GM23338 (cell line): ENCODE data around the gene AP3B2. TPM values are rescaled to one million over a fixed set of nuclear protein-coding genes. Genes with fewer than 3 reads are reported as not detected.

Source experiments
- ATAC-seq: fragments of 200-7000 bp; cut with Tn5 transposase; 3 replicates; pipeline ENCODE4 v1.9.1; 2020
- DNase-seq: peaks from one replicate; pipeline ENCODE4 v3.0.0-alpha.2; 2015; ENCODE audit warnings: low spot score
- H2AFZ ChIP-seq: fragments of 200-600 bp; sonication (generic); 2 replicates; pipeline ENCODE4 v1.8.0; 2016; ENCODE audit warnings: antibody characterized with exemption, mild to moderate bottlenecking, moderate library complexity
- H3F3A ChIP-seq: fragments of 200-600 bp; sonication (generic); replicated peaks from 2 replicates; pipeline ENCODE4 v1.8.0; 2017; ENCODE audit warnings: antibody characterized with exemption, mixed run types, low read depth
- H3K27ac ChIP-seq: fragments of 200-600 bp; sonication (generic); 2 replicates; pipeline ENCODE4 v1.6.1; 2016; ENCODE audit warnings: low read depth
- H3K27me3 ChIP-seq: fragments of 200-600 bp; sonication (generic); 2 replicates; pipeline ENCODE4 v1.8.0; 2016; ENCODE audit warnings: mild to moderate bottlenecking, mixed run types, moderate library complexity; ENCODE audit not compliant: insufficient read depth
- H3K36me3 ChIP-seq: fragments of 200-600 bp; sonication (generic); 2 replicates; pipeline ENCODE4 v1.8.0; 2016; ENCODE audit warnings: mild to moderate bottlenecking; ENCODE audit not compliant: insufficient read depth
- H3K4me1 ChIP-seq: fragments of 200-600 bp; sonication (generic); 2 replicates; pipeline ENCODE4 v1.8.0; 2016; ENCODE audit warnings: mild to moderate bottlenecking, moderate library complexity; ENCODE audit not compliant: insufficient read depth
- H3K4me2 ChIP-seq: fragments of 200-600 bp; sonication (generic); 2 replicates; pipeline ENCODE4 v1.7.1; 2017; ENCODE audit warnings: mixed run types
- H3K4me3 ChIP-seq: fragments of 200-600 bp; sonication (generic); 2 replicates; pipeline ENCODE4 v1.6.1; 2016; ENCODE audit warnings: mixed run types
- H3K79me2 ChIP-seq: fragments of 200-600 bp; sonication (generic); replicated peaks from 2 replicates; pipeline ENCODE4 v1.8.0; 2017; ENCODE audit warnings: mild to moderate bottlenecking; ENCODE audit not compliant: insufficient read depth
- H3K9me2 ChIP-seq: fragments of 200-600 bp; sonication (generic); 2 replicates; pipeline ENCODE4 v1.8.0; 2017; ENCODE audit not compliant: insufficient read depth
- H4K20me1 ChIP-seq: fragments of 200-600 bp; sonication (generic); replicated peaks from 2 replicates; pipeline ENCODE4 v1.8.0; 2017; ENCODE audit warnings: mild to moderate bottlenecking; ENCODE audit not compliant: insufficient read depth
- H3K27ac Mint-ChIP-seq: 2 replicates; pipeline ENCODE4 v1.8.0; 2020; ENCODE audit warnings: inconsistent platforms, mild to moderate bottlenecking, moderate library complexity, mixed read lengths
- H3K27me3 Mint-ChIP-seq: 3 replicates; pipeline ENCODE4 v1.8.0; 2022; ENCODE audit warnings: low read depth, mild to moderate bottlenecking, moderate library complexity, mixed read lengths, inconsistent platforms; ENCODE audit not compliant: insufficient read depth, poor library complexity
- H3K36me3 Mint-ChIP-seq: 3 replicates; pipeline ENCODE4 v1.8.0; 2021; ENCODE audit warnings: low read depth, mild to moderate bottlenecking, inconsistent platforms, moderate library complexity, mixed read lengths
- H3K4me1 Mint-ChIP-seq: 3 replicates; pipeline ENCODE4 v1.8.0; 2020; ENCODE audit warnings: mild to moderate bottlenecking, inconsistent platforms, mixed read lengths
- H3K4me3 Mint-ChIP-seq: 3 replicates; pipeline ENCODE4 v1.8.0; 2021; ENCODE audit warnings: moderate library complexity, mild to moderate bottlenecking, inconsistent platforms, mixed read lengths
- H3K9me3 Mint-ChIP-seq: 3 replicates; pipeline ENCODE4 v1.8.0; 2020; ENCODE audit warnings: moderate library complexity, mild to moderate bottlenecking, inconsistent platforms, mixed read lengths
- CREB1 ChIP-seq: fragments of 250-450 bp; sonication (Bioruptor Pico); IDR thresholded peaks from 2 replicates; pipeline ENCODE4 v1.5.0; 2020; ENCODE audit warnings: low read depth, mild to moderate bottlenecking, moderate library complexity
- EZH2 ChIP-seq: fragments of 200-600 bp; sonication (generic); IDR thresholded peaks from one replicate; pipeline ENCODE4 v1.8.0; 2017; ENCODE audit warnings: antibody characterized with exemption, mild to moderate bottlenecking, low read depth; ENCODE audit not compliant: unreplicated experiment
- EZH2phosphoT487 ChIP-seq: fragments of 200-600 bp; sonication (generic); IDR thresholded peaks from one replicate; pipeline ENCODE4 v1.8.1; 2018; ENCODE audit warnings: antibody characterized with exemption; ENCODE audit not compliant: unreplicated experiment
- NANOG ChIP-seq: IDR thresholded peaks from 2 replicates; pipeline ENCODE4 v1.6.1; 2016; ENCODE audit warnings: antibody characterized with exemption, borderline replicate concordance
- POLR2AphosphoS5 ChIP-seq: IDR thresholded peaks from 2 replicates; pipeline ENCODE4 v1.6.1; 2016; ENCODE audit warnings: antibody characterized with exemption, low read depth
- ZNF114 ChIP-seq: fragments of 250-450 bp; sonication (Bioruptor Pico); IDR thresholded peaks from 2 replicates; pipeline ENCODE4 v1.5.0; 2020; ENCODE audit warnings: mild to moderate bottlenecking, moderate library complexity
- polyA plus RNA-seq: library from polyadenylated mRNA; unstranded; fragments of >200 nt; fragmentation: Nextera tagmentation; extraction: Ambion mirVana; gene quantifications from 2 replicates; pipeline ENCODE4 v1.2.1, GENCODE V29; 2016
- total RNA-seq: library from RNA; depleted of rRNA; stranded (reverse); fragments of >200 nt; shearing (Covaris generic); gene quantifications from 2 replicates; pipeline ENCODE4 v1.2.3, GENCODE V29; 2014
- TF ChIP-seq, protein P1 (sequence below), 2 experiments: fragments of 200-600 bp in 1 of 2; sonication (generic) in 1 of 2; conservative IDR thresholded peaks; 2 replicates each; pipeline versions ENCODE4 v1.5.1 to v1.6.1; 2016 to 2017; ENCODE audit warnings: antibody characterized with exemption in 2 of 2, low read depth in 2 of 2, mild to moderate bottlenecking in 2 of 2, moderate library complexity in 1 of 2
- TF ChIP-seq, protein P2 (sequence below): IDR thresholded peaks from one replicate; pipeline ENCODE4 v1.6.1; 2018; ENCODE audit warnings: antibody characterized with exemption; ENCODE audit not compliant: unreplicated experiment
- TF ChIP-seq, protein P3 (sequence below): fragments of 250-450 bp; sonication (Bioruptor Pico); IDR thresholded peaks from 2 replicates; pipeline ENCODE4 v1.5.0; 2020; ENCODE audit warnings: mild to moderate bottlenecking, moderate library complexity

The AP3B2 gene
- total and polyA plus RNA-seq, 2 experiments from 2014 or later: 9.5 to 19.2 TPM

DNA sequence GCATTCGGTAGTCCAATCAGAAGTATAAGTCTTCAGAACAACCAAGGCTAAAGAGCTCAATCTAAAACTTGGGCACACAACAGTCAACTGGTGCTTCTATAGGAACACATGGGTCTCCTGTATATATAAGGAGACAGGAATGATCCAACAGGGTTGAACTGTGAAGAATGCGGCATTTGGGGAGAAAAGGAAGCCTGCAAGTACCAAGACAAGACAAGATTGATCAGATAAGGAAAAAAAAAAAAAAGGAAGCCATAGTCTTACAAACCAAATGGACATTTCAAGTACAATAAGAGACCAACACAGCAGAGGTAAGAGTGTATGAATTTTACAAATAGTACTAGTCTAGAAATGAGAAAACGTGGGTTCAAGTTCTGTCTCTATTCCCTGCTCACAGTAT is 69.0 kb downstream of the AP3B2 start:
- H3K4me2 ChIP-seq: no peak overlapping the region
- peaks cover 16% of the 10 kb centered on the region for H3K27me3 ChIP-seq
- H3K36me3 ChIP-seq: no peaks in the 10 kb centered on the region
- Mint-ChIP-seq H3K36me3 (no peaks in the 10 kb centered on the region), H3K27ac (no peak overlapping the region), H3K27me3 (peaks cover 12% of the 10 kb centered on the region), H3K4me1 (no peaks in the 10 kb centered on the region; the same call in none of the 3 replicates), H3K4me3 (no peak overlapping the region), H3K9me3 (no peaks in the 10 kb centered on the region)
- no peaks in the 10 kb centered on the region for H3K9me2 ChIP-seq
- ATAC-seq (no peak), DNase-seq (no peak)
- H3F3A ChIP-seq: no peaks in the 10 kb centered on the region
- no peak overlapping the region for H3K4me3 ChIP-seq
- no peaks in the 10 kb centered on the region; the same call in 1 of the 2 replicates for H3K4me1 ChIP-seq
- H4K20me1 ChIP-seq: no peaks in the 10 kb centered on the region
- no peak overlapping the region for H2AFZ ChIP-seq
- TF ChIP-seq, protein P1, sequence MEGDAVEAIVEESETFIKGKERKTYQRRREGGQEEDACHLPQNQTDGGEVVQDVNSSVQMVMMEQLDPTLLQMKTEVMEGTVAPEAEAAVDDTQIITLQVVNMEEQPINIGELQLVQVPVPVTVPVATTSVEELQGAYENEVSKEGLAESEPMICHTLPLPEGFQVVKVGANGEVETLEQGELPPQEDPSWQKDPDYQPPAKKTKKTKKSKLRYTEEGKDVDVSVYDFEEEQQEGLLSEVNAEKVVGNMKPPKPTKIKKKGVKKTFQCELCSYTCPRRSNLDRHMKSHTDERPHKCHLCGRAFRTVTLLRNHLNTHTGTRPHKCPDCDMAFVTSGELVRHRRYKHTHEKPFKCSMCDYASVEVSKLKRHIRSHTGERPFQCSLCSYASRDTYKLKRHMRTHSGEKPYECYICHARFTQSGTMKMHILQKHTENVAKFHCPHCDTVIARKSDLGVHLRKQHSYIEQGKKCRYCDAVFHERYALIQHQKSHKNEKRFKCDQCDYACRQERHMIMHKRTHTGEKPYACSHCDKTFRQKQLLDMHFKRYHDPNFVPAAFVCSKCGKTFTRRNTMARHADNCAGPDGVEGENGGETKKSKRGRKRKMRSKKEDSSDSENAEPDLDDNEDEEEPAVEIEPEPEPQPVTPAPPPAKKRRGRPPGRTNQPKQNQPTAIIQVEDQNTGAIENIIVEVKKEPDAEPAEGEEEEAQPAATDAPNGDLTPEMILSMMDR (conservative IDR thresholded peaks at IDR 0.05; ENCODE audit: low read depth in 2 of 2): no peak
- TF ChIP-seq POLR2AphosphoS5: no peak
- TF ChIP-seq EZH2: no peak
- TF ChIP-seq, protein P2, sequence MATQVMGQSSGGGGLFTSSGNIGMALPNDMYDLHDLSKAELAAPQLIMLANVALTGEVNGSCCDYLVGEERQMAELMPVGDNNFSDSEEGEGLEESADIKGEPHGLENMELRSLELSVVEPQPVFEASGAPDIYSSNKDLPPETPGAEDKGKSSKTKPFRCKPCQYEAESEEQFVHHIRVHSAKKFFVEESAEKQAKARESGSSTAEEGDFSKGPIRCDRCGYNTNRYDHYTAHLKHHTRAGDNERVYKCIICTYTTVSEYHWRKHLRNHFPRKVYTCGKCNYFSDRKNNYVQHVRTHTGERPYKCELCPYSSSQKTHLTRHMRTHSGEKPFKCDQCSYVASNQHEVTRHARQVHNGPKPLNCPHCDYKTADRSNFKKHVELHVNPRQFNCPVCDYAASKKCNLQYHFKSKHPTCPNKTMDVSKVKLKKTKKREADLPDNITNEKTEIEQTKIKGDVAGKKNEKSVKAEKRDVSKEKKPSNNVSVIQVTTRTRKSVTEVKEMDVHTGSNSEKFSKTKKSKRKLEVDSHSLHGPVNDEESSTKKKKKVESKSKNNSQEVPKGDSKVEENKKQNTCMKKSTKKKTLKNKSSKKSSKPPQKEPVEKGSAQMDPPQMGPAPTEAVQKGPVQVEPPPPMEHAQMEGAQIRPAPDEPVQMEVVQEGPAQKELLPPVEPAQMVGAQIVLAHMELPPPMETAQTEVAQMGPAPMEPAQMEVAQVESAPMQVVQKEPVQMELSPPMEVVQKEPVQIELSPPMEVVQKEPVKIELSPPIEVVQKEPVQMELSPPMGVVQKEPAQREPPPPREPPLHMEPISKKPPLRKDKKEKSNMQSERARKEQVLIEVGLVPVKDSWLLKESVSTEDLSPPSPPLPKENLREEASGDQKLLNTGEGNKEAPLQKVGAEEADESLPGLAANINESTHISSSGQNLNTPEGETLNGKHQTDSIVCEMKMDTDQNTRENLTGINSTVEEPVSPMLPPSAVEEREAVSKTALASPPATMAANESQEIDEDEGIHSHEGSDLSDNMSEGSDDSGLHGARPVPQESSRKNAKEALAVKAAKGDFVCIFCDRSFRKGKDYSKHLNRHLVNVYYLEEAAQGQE: no peak
- TF ChIP-seq ZNF114: no peak
- TF ChIP-seq CREB1: no peak
- no peak for TF ChIP-seq NANOG
- no peak for TF ChIP-seq EZH2phosphoT487
- TF ChIP-seq, protein P3, sequence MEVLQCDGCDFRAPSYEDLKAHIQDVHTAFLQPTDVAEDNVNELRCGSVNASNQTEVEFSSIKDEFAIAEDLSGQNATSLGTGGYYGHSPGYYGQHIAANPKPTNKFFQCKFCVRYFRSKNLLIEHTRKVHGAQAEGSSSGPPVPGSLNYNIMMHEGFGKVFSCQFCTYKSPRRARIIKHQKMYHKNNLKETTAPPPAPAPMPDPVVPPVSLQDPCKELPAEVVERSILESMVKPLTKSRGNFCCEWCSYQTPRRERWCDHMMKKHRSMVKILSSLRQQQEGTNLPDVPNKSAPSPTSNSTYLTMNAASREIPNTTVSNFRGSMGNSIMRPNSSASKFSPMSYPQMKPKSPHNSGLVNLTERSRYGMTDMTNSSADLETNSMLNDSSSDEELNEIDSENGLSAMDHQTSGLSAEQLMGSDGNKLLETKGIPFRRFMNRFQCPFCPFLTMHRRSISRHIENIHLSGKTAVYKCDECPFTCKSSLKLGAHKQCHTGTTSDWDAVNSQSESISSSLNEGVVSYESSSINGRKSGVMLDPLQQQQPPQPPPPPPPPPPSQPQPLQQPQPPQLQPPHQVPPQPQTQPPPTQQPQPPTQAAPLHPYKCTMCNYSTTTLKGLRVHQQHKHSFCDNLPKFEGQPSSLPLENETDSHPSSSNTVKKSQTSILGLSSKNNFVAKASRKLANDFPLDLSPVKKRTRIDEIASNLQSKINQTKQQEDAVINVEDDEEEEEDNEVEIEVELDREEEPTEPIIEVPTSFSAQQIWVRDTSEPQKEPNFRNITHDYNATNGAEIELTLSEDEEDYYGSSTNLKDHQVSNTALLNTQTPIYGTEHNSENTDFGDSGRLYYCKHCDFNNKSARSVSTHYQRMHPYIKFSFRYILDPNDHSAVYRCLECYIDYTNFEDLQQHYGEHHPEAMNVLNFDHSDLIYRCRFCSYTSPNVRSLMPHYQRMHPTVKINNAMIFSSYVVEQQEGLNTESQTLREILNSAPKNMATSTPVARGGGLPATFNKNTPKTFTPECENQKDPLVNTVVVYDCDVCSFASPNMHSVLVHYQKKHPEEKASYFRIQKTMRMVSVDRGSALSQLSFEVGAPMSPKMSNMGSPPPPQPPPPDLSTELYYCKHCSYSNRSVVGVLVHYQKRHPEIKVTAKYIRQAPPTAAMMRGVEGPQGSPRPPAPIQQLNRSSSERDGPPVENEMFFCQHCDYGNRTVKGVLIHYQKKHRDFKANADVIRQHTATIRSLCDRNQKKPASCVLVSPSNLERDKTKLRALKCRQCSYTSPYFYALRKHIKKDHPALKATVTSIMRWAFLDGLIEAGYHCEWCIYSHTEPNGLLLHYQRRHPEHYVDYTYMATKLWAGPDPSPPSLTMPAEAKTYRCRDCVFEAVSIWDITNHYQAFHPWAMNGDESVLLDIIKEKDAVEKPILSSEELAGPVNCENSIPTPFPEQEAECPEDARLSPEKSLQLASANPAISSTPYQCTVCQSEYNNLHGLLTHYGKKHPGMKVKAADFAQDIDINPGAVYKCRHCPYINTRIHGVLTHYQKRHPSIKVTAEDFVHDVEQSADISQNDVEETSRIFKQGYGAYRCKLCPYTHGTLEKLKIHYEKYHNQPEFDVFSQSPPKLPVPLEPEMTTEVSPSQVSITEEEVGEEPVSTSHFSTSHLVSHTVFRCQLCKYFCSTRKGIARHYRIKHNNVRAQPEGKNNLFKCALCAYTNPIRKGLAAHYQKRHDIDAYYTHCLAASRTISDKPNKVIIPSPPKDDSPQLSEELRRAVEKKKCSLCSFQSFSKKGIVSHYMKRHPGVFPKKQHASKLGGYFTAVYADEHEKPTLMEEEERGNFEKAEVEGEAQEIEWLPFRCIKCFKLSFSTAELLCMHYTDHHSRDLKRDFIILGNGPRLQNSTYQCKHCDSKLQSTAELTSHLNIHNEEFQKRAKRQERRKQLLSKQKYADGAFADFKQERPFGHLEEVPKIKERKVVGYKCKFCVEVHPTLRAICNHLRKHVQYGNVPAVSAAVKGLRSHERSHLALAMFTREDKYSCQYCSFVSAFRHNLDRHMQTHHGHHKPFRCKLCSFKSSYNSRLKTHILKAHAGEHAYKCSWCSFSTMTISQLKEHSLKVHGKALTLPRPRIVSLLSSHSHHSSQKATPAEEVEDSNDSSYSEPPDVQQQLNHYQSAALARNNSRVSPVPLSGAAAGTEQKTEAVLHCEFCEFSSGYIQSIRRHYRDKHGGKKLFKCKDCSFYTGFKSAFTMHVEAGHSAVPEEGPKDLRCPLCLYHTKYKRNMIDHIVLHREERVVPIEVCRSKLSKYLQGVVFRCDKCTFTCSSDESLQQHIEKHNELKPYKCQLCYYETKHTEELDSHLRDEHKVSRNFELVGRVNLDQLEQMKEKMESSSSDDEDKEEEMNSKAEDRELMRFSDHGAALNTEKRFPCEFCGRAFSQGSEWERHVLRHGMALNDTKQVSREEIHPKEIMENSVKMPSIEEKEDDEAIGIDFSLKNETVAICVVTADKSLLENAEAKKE: no peak
- H3K27ac ChIP-seq: no peak overlapping the region
- no peaks in the 10 kb centered on the region for H3K79me2 ChIP-seq
